CD4-positive, alpha-beta T cell treated with Interleukin-12 subunit alpha and Interleukin-12 subunit beta, for 1 hour (primary cell): ENCODE results near the gene NTN5.
A peak's percentile ranks its signal among the peaks of the same experiment; 100 is the strongest.
"Not testable (repeated sequence)": the region's sequence is repeated elsewhere in the genome, so short reads cannot be mapped to it uniquely, and the experiment has no call there.

Source experiments
- DNase-seq: peaks from one replicate; pipeline ENCODE4 v3.0.0-alpha.2; 2020

The NTN5 gene

DNA sequence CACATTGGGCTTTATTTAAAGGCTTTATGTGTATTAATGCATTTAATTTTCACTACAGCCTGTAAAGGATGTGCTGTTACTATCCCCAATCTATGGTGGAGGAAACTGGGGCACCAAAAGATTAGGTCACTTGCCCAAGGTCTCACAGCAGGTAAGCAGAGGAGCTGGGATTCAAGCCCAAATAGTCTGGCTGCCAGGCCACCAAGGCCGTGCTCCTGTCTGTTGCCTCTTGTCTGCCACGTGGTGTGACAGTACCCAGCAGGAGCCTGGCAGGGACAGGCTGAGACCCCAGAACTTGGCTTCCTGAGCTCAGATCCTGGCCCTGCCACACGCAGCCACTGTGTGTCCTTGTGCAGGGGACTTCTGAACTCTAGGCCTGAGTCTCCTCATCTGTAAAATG lies 4.5 kb downstream of the NTN5 start:
- no peak for DNase-seq

- no peak for DNase-seq
Measured at GRCh38 chr19:48665786-48666185, 7.0 kb downstream of the NTN5 start.

DNA sequence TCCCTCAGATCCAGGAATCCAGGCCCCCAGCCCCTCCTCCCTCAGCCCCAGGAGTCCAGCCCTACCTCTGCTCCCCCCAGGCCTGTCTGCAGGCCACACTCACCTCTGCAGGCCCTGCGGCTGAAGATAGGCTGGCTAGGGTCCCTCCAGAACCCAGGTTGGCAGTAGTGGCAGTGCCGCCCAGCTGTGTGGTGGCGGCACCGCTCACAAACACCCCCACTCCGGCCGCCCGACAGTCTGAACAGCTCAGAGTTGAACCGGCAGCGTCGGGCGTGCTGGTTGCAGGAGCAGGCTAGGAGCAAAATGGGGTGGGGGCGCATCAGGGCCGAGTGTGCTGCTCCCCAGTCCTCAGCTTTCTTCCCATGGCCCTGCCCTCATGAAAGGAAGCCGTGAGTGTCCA lies 8.3 kb downstream of the NTN5 start:
- DNase-seq = no peak

GRCh38 chr19:48663667-48664066 lies 9.2 kb downstream of the NTN5 start:
- DNase-seq = no peak

GRCh38 chr19:48661711-48662090 lies 11.1 kb downstream of the NTN5 start:
- no peak for DNase-seq

DNA sequence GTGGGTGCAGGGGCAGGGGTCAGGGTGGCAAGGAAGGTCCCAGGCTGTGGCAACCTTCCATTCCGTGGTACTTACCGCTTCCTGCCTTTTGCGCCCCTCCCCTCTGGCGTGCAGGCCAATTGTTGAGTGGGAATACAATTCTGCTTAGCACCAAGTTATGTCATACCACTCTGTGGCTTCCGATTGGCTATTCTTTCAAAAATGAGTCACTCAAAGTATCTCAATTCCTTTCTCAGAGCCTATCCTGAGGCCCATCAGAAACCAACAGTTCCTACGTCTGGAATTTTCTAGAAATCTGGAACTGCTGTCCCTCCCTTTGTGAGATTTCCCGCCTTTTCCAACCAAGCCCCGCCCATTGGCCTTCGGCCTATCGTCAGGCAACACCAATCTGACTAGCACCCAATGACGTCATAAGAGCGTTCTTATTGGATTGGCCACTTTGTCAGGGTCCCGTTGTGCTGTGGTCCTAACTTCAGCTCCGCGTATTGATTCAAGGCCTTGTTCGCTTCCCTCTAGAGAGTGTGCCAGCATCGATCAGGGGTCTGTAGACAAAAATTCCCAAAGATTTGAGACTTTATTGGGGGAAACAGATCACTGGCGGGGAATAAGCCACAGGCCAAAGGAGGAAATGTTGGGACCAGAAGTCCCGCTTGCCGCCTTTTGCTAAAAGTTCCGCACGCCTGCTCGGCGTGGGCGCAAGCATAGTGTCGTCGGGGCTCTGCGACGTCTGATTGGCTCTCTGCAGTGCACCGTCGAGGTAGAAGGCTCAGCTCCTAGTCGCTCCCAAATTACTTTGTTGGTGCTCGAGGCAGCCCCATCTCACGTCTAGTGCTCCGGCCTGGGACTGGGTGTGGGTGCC lies 11.7 kb downstream of the NTN5 start:
- peak; percentile 90 for DNase-seq

DNA sequence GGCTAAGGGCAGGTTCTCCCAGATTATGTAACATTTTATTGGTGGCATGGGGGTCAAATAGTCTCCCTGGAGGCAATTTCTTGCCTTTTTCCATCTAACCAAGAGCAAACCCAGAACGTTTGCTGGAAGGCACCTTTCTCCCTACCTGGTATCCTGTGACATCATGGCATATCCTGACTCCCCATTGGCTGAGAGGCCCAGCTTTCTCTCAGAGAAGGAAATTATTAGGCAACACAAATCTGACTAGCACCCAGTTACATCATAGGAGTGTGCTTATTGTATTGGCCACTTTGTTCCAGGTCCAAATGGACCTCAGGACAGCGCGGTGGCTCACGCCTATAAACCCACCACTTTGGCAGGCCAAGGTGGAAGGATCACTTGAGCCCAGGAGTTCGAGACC lies 13.0 kb downstream of the NTN5 start:
- DNase-seq = no peak

DNA sequence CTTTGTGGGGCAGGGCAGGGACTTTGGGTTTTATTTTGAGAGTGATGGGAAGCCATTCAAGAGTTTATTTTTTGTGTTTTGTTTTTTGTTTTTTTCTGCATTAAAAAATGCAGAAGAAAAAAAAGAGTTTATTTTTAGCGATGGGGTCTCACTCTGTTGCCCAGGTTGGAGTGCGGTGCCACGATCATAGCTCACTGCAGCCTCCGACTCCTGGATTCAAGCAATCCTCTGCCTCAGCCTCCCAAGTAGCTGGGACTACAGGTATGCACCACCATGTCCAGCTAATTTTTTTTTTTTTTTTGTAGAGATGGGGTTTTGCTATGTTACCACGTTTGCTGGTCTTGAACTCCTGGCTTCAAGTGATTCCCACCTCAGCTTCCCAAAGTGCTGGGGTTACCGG lies 14.3 kb downstream of the NTN5 start:
- DNase-seq = no peak

DNA sequence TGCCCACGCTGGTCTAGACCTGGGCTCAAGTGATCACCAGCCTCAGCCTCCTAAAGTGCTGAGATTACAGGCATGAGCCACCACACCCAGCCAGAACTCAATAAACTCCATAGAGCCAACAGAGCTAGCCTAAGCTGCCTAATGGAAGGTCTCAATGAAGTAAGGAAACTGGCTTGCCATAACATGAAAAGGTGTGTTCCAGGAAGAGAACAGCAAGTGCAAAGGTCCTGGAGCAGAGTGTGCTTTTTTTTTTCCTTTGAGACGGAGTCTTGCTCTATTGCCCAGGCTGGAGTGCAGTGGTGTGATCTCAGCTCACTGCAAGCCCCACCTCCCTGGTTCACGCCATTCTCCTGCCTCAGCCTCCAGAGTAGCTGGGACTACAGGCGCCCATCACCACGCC lies 15.0 kb downstream of the NTN5 start:
- not testable (repeated sequence) for DNase-seq

- no peak for DNase-seq
Measured at GRCh38 chr19:48656840-48657474, 15.9 kb downstream of the NTN5 start.

DNA sequence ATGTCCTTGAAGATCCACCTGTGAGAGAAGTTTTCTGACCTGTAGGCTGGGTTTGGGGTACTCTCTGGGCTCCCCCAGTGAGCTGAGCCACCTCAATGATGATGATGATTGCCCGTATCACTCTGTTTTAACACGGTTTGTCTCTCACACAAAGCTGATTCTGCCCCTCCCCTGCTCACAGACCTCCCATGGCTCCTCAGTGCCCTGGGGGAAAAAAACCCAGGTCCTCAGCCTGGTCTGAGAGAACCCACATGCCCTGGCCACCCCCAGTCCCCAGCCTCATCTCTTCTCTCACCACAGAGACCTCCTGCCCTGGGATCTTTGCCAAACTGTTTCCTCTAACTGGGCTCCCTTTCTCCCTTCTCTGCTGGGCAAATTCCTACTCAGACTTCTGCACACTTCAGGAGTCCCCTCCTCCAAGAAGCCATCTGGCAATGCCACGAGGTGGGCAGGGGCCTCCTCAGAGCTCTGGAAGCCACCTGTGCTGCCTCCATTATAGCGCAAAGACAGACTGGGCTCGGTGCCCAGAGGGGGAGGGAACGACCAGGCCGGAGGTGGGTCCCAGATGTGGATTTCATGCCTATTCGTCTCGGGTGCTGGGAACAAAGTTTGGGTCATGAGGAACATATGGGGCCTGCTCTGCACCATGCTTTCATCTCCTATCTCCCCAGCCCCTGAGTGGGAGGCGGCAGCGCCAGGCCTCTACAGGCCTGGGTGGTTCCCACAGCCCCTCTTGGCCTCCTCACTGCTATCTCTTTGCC lies 18.3 kb downstream of the NTN5 start:
- DNase-seq = no peak

- DNase-seq = no peak
Measured at GRCh38 chr19:48651683-48652048, 21.2 kb downstream of the NTN5 start.

DNA sequence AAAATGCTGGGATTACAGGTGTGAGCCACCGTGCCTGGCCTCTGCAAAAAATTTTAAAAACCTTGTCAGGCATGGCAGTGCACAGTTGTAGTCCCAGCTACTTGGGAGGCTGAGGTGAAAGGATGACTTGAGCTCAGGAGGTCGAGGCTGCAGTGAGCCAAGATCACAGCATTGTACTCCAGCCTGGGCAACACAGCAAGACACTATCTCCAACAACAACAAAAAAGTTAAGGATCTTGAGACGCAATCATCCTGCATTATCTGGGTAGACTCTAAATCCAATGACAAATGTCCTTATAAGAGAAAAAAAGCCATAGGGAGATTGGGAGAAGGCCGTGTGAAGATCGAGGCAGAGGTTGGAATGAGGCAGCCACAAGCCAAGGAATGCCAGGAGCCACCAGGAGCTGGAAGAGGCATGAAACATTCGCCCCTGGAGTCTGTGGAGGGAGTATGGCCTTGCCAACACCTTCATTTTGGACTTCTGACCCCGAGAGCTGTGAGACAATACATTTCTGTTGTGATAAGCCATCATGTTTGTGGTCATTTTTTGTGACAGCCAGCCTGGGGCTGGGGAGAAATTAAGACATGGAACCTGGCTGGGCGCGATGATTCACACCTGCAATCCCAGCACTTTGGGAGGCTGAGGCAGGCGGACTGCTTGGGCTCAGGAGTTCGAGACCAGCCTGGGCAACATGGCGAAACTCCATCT lies 21.7 kb downstream of the NTN5 start:
- no peak for DNase-seq

DNA sequence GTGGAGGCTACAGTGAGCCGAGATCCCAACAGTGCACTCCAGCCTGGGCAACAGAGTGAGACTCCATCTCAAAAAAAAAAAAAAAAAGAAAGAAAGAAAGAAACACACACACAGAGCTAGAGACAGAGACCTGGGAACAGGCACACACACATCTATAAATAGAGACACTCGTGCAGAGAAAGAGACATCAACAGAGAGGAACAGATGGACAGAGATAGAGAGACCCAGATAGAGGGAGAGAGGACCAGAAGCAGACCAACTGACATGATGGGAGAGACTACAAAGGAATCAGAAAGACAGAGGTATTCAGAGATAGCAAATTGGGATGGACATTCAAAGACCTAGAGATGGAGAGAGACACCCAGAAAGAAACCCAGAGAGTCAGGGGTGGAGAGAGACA lies 24.7 kb downstream of the NTN5 start:
- no peak for DNase-seq

DNA sequence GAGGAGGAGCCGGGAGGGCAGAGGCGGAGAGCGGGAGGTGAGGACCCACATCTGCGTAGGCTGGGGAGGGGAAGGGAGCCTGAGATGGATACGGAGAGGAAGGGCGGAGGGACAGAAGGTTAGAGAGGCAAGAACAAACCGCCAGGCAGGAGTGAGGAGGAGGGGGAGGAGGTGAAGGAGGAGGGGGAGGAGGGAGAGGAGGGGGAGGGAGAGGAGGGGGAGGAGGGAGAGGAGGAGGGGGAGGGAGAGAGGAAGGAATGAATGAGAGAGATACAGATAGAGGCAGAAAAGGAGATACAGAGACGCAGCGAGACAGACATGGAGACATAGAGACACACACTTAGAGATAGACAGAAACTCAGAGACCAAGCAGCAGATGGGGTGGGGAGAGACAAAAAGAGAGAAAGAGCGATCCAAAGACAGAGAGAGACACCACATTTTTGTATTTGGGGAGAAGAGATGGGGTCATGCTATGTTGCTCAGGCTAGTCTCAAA lies 26.0 kb downstream of the NTN5 start:
- no peak for DNase-seq

GRCh38 chr19:48646001-48646721 lies 26.7 kb downstream of the NTN5 start, which contains the start of gene CA11:
CA11 (minus strand) TSS chr19:48646187; CDS start chr19:48645632, 555 bp downstream.
- peak; percentile 95 for DNase-seq

- DNase-seq = no peak
Measured at GRCh38 chr19:48645620-48646000, 27.2 kb downstream of the NTN5 start.

- DNase-seq = peak; percentile 83
Measured at GRCh38 chr19:48644839-48645619, 27.8 kb downstream of the NTN5 start.

DNA sequence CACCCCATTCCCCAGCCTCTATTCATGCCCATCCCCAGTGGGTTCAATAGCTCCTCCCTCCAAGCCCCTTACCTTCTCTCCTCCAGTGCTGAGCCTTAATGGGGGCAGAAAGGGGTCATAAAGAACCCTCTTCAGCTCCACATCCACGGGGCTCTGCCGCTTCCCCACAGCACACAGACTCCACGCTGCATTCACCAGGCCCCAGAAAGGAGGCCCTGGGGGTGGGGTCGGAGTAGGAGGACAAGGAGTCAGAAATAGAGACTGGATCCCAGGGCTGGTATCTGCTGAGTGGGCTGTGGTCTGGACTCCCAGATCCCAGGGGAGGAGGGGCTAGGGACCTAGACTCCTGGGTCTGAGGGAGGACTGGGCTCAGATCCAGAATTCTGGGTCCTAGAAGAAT lies 28.5 kb downstream of the NTN5 start:
- DNase-seq = no peak

DNA sequence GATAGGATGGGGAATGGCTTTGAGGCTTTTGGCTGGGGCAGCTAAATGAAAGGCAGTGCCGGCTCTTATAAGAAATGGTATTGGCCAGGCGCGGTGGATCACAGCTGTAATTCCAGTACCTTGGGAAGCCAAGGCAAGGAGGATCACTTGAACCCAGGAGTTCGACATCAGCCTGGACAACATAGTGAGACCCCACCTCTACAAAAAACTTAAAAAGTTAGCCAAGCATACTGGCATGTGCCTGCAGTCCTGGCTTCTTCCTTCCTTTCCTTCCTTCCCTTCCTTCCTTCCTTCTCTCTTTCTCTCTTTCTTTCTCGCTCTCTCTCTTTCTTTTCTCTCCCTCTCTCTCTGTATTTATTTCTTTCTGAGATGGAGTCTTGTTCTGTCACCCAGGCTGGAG lies 30.0 kb downstream of the NTN5 start:
- no peak for DNase-seq

GRCh38 chr19:48641850-48642249 lies 31.0 kb downstream of the NTN5 start:
- DNase-seq = no peak
